ENCODE measurements around the gene TCTN1.
"Not testable (repeated sequence)": the region's sequence is repeated elsewhere in the genome, so short reads cannot be mapped to it uniquely, and the experiment has no call there.

TCTN1 gene

GRCh38 chr12:110638796-110639195 lies 24.9 kb downstream of the TCTN1 start:
- no peak overlapping the region for H3K4me3 ChIP-seq (ENCODE audit: low read depth, low read length)
- no peak for DNase-seq (ENCODE audit: low read depth)
- TF ChIP-seq, protein P1, sequence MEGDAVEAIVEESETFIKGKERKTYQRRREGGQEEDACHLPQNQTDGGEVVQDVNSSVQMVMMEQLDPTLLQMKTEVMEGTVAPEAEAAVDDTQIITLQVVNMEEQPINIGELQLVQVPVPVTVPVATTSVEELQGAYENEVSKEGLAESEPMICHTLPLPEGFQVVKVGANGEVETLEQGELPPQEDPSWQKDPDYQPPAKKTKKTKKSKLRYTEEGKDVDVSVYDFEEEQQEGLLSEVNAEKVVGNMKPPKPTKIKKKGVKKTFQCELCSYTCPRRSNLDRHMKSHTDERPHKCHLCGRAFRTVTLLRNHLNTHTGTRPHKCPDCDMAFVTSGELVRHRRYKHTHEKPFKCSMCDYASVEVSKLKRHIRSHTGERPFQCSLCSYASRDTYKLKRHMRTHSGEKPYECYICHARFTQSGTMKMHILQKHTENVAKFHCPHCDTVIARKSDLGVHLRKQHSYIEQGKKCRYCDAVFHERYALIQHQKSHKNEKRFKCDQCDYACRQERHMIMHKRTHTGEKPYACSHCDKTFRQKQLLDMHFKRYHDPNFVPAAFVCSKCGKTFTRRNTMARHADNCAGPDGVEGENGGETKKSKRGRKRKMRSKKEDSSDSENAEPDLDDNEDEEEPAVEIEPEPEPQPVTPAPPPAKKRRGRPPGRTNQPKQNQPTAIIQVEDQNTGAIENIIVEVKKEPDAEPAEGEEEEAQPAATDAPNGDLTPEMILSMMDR (IDR thresholded peaks at IDR 0.05; ENCODE audit: insufficient read depth, low read depth, low read length, missing control alignments) = no peak

DNA sequence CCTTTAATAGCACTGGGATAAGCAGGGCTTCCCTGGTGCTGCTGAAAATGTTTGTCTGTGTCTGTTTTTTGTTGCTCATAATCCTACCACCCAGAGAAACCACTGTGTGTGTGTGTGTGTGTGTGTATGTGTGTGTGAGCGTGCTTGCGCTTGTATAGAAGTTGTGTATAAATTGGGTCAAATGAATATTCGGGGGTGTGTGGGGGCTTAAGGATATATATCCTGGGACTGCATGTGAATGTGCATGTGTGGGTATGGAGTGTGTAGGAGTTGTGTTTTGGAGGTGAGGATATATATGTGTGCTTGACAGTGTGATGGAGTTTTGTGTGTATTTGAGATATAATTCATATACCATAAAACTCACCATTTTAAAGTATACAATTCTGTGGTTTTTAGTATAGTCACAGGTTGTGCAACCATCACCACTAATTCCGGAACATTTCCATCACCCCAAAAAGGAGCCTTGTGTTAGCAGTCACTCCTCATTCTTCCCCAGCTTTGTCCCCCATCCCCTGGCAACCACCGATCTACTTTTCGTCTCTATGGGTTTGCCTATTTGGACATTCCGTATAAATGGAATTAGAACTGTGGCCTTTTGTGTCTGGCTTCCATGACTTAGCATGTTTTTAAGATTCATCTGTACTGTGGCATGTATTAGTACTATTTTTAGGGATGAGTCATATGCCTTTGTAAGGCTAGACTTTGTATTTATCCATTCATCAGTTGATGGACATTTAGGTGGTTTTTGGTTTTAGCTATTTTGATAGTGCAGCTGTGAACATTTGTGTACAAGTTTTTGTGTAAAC lies 25.6 kb downstream of the TCTN1 start:
- DNase-seq (ENCODE audit: low read depth) = peak; percentile 29
- TF ChIP-seq, protein P1 (IDR thresholded peaks at IDR 0.05; ENCODE audit: insufficient read depth, low read depth, low read length, missing control alignments) = no peak
- no peak overlapping the region for H3K4me3 ChIP-seq (ENCODE audit: low read depth, low read length)

- no peak for DNase-seq (ENCODE audit: low read depth)
- no peak overlapping the region for H3K4me3 ChIP-seq (ENCODE audit: low read depth, low read length)
- TF ChIP-seq, protein P1 (IDR thresholded peaks at IDR 0.05; ENCODE audit: insufficient read depth, low read depth, low read length, missing control alignments) = no peak
Observed at GRCh38 chr12:110640275-110641025, 26.5 kb downstream of the TCTN1 start.

DNA sequence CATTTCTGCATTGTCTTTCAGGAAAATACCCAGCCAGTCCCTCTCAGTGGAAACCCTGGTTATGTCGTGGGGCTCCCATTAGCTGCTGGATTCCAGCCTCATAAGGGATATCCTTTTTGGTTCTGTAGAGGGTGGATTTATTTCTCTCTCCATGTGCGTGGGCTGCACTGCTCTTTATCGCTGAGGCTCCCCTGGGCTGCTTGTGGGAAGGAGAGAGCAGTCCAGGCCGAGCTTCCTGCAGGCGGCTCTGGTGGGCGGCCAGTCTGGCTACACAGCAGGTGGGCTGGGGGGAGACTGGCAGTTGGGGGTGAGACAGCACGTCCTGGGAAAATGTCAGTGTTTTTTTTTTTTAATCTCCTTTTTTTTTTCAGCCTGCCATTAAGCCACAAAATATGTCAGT lies 27.6 kb downstream of the TCTN1 start:
- TF ChIP-seq, protein P1 (IDR thresholded peaks at IDR 0.05; ENCODE audit: insufficient read depth, low read depth, low read length, missing control alignments) = no peak
- H3K4me3 ChIP-seq (ENCODE audit: low read depth, low read length) = no peak overlapping the region
- DNase-seq (ENCODE audit: low read depth) = no peak

- TF ChIP-seq, protein P1 (IDR thresholded peaks at IDR 0.05; ENCODE audit: insufficient read depth, low read depth, low read length, missing control alignments) = no peak
- peak; percentile 61 for DNase-seq (ENCODE audit: low read depth)
- no peak overlapping the region for H3K4me3 ChIP-seq (ENCODE audit: low read depth, low read length)
Observed at GRCh38 chr12:110647631-110648040, 33.7 kb downstream of the TCTN1 start.

GRCh38 chr12:110649341-110649847 lies 35.5 kb downstream of the TCTN1 start:
- TF ChIP-seq, protein P1 (IDR thresholded peaks at IDR 0.05; ENCODE audit: insufficient read depth, low read depth, low read length, missing control alignments) = no peak
- H3K4me3 ChIP-seq (ENCODE audit: low read depth, low read length) = no peak overlapping the region
- no peak for DNase-seq (ENCODE audit: low read depth)

GRCh38 chr12:110654238-110654637 lies 40.3 kb downstream of the TCTN1 start:
- not testable (repeated sequence) for DNase-seq (ENCODE audit: low read depth)

More at GRCh38 chr12:110654238-110654637, 40.3 kb downstream of the TCTN1 start:
- H3K4me3 ChIP-seq (ENCODE audit: low read depth, low read length) = not testable (repeated sequence)
